Esophagus squamous epithelium (tissue), 5 donors: ENCODE data around the gene PCCA. TPM values are rescaled to one million over a fixed set of nuclear protein-coding genes. Genes with fewer than 3 reads are reported as not detected.
"Not testable (repeated sequence)": the region's sequence is repeated elsewhere in the genome, so short reads cannot be mapped to it uniquely, and the experiment has no call there.

Source experiments
- DNase-seq: peaks from one replicate; lab custom pipeline; 2025; lab: John Stamatoyannopoulos, UW
- H3K27ac ChIP-seq, 4 donors: fragments of 200-600 bp; sonication (generic); one replicate each; pipeline ENCODE4 v1.5.1; 2016 to 2019; ENCODE audit warnings: mild to moderate bottlenecking in 1 of 4
- H3K27me3 ChIP-seq, 4 donors: fragments of 200-600 bp; sonication (generic); 1 replicate in 3 of 4; 2 replicates in 1 of 4; pipeline versions ENCODE4 v1.5.1 to v1.6.0; 2017 to 2021; ENCODE audit warnings: antibody characterized with exemption in 1 of 4
- H3K36me3 ChIP-seq, 3 donors: fragments of 200-600 bp; sonication (generic); one replicate each; pipeline ENCODE4 v1.5.1; 2016 to 2019
- H3K4me1 ChIP-seq, 3 donors: fragments of 200-600 bp; sonication (generic); one replicate each; pipeline ENCODE4 v1.5.1; 2017 to 2019
- H3K4me3 ChIP-seq, 4 donors: fragments of 200-600 bp; sonication (generic); 1 replicate in 3 of 4; 2 replicates in 1 of 4; pipeline ENCODE4 v1.5.1; 2016 to 2019; ENCODE audit warnings: mild to moderate bottlenecking in 2 of 4, moderate library complexity in 1 of 4
- H3K9me3 ChIP-seq, 3 donors: fragments of 200-600 bp; sonication (generic); one replicate each; pipeline ENCODE4 v1.5.1; 2016 to 2019
- POLR2A ChIP-seq, 4 donors: fragments of 450-650 bp; IDR thresholded peaks; one replicate each; pipeline ENCODE4 v1.6.1; 2017; ENCODE audit warnings: antibody characterized with exemption in 4 of 4, mild to moderate bottlenecking in 4 of 4, moderate library complexity in 3 of 4
- WGBS, 2 donors: methylation state at CpG; one replicate each; pipeline ENCODE4 v1.1.5; 2018; 5-methylcytosine and 5-hydroxymethylcytosine counted together
- intact Hi-C: fragments of 100-400 bp; cut with DNase I; formaldehyde crosslinking; loops from one replicate; pipeline ENCODE4 v1.15.0; 2022
- total RNA-seq, 4 donors: library from RNA; depleted of rRNA; stranded (reverse); fragments of >200 nt; gene quantifications; one replicate each; pipeline ENCODE4 v1.1.0, GENCODE V29; 2016
- TF ChIP-seq, protein P1 (sequence below), 6 experiments: fragments of 450-650 bp in 4 of 6; fragments of 200-600 bp in 2 of 6; sonication (generic) in 2 of 6; IDR thresholded peaks; one replicate each; pipeline ENCODE4 v1.5.1; 2016 to 2019; ENCODE audit warnings: antibody characterized with exemption in 6 of 6, mild to moderate bottlenecking in 4 of 6, moderate library complexity in 4 of 6
- donor health status: DM: yes; HTN: yes; CAD: no.

The PCCA gene
- total RNA-seq, 4 donors from 2014 or later = 21.5 to 46.5 (median 30.2) TPM

DNA sequence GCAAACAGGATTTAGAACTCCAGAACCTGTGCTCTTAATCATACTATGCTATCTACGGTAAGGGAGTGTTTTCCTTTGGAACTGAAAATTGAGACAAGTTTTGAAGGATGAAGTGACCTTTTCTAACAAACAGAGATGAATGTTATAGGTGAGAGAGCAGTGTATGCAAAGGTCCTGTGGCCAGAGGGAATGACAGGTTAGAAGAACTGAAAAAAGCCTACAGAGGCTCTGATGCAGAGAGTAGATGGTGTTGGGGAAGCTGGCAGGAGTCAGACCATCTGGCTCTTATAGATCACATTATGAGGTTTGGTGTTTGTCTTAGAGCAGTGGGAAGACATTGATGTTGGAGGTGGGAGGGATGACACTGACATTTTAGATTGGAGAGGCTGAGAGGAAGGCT, 2.0 kb downstream of the PCCA start:
- 74 to 93% methylated on average over 1 of the region's 1 CpG for WGBS, 2 donors
- H3K4me1 ChIP-seq = peaks cover 5 to 52% (median 23%) of the 10 kb centered on the region in 3 donors
- no peak for TF ChIP-seq POLR2A (IDR thresholded peaks at IDR 0.05)
- TF ChIP-seq, protein P1, sequence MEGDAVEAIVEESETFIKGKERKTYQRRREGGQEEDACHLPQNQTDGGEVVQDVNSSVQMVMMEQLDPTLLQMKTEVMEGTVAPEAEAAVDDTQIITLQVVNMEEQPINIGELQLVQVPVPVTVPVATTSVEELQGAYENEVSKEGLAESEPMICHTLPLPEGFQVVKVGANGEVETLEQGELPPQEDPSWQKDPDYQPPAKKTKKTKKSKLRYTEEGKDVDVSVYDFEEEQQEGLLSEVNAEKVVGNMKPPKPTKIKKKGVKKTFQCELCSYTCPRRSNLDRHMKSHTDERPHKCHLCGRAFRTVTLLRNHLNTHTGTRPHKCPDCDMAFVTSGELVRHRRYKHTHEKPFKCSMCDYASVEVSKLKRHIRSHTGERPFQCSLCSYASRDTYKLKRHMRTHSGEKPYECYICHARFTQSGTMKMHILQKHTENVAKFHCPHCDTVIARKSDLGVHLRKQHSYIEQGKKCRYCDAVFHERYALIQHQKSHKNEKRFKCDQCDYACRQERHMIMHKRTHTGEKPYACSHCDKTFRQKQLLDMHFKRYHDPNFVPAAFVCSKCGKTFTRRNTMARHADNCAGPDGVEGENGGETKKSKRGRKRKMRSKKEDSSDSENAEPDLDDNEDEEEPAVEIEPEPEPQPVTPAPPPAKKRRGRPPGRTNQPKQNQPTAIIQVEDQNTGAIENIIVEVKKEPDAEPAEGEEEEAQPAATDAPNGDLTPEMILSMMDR (IDR thresholded peaks at IDR 0.05) = no peak
- H3K9me3 ChIP-seq = no peaks in the 10 kb centered on the region
- DNase-seq = no peak
- H3K27ac ChIP-seq = no peak overlapping the region
- H3K36me3 ChIP-seq = peaks cover 0 to 6% (median 0%) of the 10 kb centered on the region in 3 donors
- H3K27me3 ChIP-seq = no peaks in the 10 kb centered on the region
- no peak overlapping the region for H3K4me3 ChIP-seq
- intact Hi-C loops = no loop called here

DNA sequence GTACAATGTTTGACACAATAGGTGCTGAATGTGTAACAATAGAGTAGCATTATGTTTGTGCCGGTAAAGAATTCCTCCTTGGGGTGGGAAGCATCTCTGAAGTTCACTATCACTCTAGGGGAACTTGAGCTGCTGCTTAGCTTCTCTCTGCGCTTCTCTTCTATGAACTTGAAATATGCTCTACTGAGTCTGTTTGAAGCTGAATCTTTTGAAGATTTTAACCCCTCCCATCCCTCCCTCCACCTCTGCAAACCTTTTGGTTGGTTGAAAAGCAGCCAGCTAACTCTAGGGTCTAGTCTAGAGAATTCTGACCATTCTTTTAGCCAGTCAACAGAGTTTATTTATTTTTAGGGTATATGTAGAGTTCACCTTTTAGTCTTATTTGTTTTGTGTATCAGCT, 2.5 kb downstream of the PCCA start:
- H3K27ac ChIP-seq = no peak overlapping the region
- TF ChIP-seq, protein P1 (IDR thresholded peaks at IDR 0.05) = no peak
- TF ChIP-seq POLR2A (IDR thresholded peaks at IDR 0.05) = no peak
- H3K27me3 ChIP-seq = no peaks in the 10 kb centered on the region
- peaks cover 5 to 47% (median 21%) of the 10 kb centered on the region in 3 donors for H3K4me1 ChIP-seq
- no peak overlapping the region for H3K4me3 ChIP-seq
- WGBS, 2 donors = 48 to 76% methylated on average over 2 of the region's 2 CpGs
- H3K9me3 ChIP-seq = no peaks in the 10 kb centered on the region
- intact Hi-C loops = no loop called here
- H3K36me3 ChIP-seq = peaks cover 0 to 6% (median 0%) of the 10 kb centered on the region in 3 donors
- no peak for DNase-seq

DNA sequence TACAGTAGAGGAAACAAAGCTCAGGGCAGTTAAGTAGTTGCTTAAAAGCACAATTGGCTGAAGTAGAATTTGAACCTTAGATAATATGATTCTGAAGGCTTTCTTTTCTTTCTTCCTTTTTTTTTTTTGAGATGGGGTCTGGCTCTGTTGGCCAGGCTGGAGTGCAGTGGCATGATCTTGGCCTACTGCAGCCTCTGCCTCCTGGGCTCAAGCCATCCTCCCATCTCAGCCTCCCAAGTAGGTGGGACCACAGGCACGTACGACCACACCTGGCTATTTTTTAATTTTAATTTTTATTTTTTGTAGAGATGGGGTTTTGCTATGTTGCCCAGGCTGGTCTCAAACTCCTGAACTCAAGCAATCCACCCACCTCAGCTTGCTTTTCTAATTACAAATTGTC, 3.4 kb downstream of the PCCA start:
- H3K36me3 ChIP-seq, H3K4me3 ChIP-seq, H3K9me3 ChIP-seq, DNase-seq, intact Hi-C loops, H3K27me3 ChIP-seq, H3K27ac ChIP-seq: not testable (repeated sequence)
- H3K4me1 ChIP-seq = peaks cover 5 to 39% (median 17%) of the 10 kb centered on the region in 3 donors
- WGBS, 2 donors = 94 to 97% methylated on average over 2 of the region's 2 CpGs

DNA sequence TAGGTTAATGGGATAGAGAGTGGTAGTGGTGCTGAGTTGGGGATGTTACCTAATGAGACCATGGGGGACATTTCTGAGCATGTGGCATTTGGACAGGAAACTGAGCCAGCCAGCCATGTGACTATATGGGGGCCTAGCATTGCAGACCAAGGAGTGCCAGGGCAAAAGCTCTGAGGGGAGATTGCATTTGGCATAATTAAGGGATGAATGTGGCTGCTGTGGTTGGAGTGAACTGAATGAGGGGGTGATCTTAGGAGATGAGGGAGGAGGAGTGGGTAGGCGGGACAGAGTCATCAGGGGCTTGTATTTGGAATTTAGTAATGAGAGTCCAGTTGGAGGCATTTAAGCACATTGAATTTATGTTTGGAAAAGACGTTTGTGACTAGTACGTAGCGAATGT, 6.6 kb downstream of the PCCA start:
- no peak for DNase-seq
- intact Hi-C loops = no loop called here
- Histone ChIP-seq H3K9me3 (no peaks in the 10 kb centered on the region), H3K27me3 (no peaks in the 10 kb centered on the region), H3K4me3 (no peak overlapping the region), H3K4me1 (peaks cover 11 to 36% (median 15%) of the 10 kb centered on the region in 3 donors), H3K36me3 (peaks cover 0 to 6% (median 0%) of the 10 kb centered on the region in 3 donors), H3K27ac (no peak overlapping the region)
- TF ChIP-seq POLR2A (IDR thresholded peaks at IDR 0.05) = no peak
- TF ChIP-seq, protein P1 (IDR thresholded peaks at IDR 0.05) = no peak
- WGBS, 2 donors = 94 to 96% methylated on average over 4 of the region's 4 CpGs

DNA sequence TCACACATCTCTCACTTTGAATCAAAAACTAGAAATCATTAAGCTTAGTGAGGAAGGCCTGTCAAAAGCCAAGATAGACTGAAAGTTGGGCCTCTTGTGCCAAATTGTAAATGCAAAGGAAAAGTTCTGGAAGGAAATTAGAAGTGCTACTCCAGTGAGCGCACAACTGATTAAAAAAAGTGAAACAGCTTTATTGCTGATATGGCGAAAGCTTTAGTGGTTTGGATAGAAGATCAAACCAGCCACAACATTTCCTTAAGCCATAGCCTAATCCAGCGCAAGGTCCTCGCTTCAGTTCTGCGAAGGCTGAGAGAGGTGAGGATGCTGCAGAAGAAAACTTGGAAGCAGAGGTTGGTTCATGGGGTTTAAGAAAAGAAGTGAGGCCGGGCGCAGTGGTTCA, 7.6 kb downstream of the PCCA start:
- no peak for DNase-seq
- intact Hi-C loops = no loop called here
- Histone ChIP-seq H3K9me3 (no peaks in the 10 kb centered on the region), H3K4me1 (peaks cover 15 to 36% (median 18%) of the 10 kb centered on the region in 3 donors), H3K27me3 (no peaks in the 10 kb centered on the region), H3K36me3 (peaks cover 0 to 6% (median 0%) of the 10 kb centered on the region in 3 donors), H3K27ac (no peak overlapping the region), H3K4me3 (no peak overlapping the region)
- 91 to 93% methylated on average over 7 of the region's 7 CpGs for WGBS, 2 donors
- TF ChIP-seq, protein P1 (IDR thresholded peaks at IDR 0.05) = no peak
- no peak for TF ChIP-seq POLR2A (IDR thresholded peaks at IDR 0.05)

DNA sequence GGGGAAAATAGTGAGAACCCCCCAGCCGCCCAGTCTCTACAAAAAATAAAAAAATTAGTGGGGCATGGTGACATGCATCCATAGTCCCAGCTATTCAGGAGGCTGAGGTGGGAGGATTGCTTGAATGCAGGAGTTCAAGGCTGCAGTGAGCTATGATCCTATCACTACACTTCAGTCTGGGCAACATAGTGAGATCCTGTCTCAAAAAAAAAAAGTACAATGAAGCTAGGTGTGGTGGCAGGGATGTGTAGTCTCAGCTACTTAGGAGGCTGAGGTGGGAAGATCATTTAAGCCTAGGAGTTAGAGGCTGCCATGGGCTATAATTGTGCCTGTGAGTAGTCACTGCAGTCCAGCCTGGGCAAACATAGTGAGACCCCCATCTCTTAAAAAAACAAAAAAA, 8.9 kb downstream of the PCCA start:
- TF ChIP-seq POLR2A (IDR thresholded peaks at IDR 0.05) = no peak
- intact Hi-C loops = no loop called here
- H3K9me3 ChIP-seq = no peaks in the 10 kb centered on the region
- DNase-seq = no peak
- no peaks in the 10 kb centered on the region for H3K27me3 ChIP-seq
- no peak overlapping the region for H3K27ac ChIP-seq
- peaks cover 0 to 6% (median 0%) of the 10 kb centered on the region in 3 donors for H3K36me3 ChIP-seq
- H3K4me3 ChIP-seq = no peak overlapping the region
- 93 to 100% methylated on average over 1 of the region's 1 CpG for WGBS, 2 donors
- H3K4me1 ChIP-seq = peaks cover 15 to 39% (median 18%) of the 10 kb centered on the region in 3 donors
